ENCODE results near the gene MKLN1.
"Not testable (repeated sequence)": the region's sequence is repeated elsewhere in the genome, so short reads cannot be mapped to it uniquely, and the experiment has no call there.

MKLN1 gene

DNA sequence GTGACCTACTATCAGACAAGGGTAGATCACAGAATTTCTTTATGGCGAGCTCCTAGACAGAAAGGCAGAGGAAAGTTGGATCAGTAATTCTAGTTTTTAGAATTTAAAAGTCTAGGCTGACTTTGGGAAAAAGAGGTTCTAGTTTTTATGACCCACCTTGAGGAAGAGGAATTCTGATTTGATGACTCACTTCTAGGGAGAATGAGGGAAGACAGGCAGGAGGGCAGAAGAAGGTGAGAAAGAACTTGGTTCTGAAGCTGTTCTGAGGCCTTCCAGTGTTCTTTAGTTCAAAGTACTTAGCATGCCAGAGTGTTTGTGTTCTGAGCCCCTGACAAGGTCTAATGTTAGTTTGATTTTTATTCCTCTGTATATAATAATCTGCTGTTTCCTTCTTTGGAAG, 131.6 kb downstream of the MKLN1 start:
- TF ChIP-seq, protein P1, sequence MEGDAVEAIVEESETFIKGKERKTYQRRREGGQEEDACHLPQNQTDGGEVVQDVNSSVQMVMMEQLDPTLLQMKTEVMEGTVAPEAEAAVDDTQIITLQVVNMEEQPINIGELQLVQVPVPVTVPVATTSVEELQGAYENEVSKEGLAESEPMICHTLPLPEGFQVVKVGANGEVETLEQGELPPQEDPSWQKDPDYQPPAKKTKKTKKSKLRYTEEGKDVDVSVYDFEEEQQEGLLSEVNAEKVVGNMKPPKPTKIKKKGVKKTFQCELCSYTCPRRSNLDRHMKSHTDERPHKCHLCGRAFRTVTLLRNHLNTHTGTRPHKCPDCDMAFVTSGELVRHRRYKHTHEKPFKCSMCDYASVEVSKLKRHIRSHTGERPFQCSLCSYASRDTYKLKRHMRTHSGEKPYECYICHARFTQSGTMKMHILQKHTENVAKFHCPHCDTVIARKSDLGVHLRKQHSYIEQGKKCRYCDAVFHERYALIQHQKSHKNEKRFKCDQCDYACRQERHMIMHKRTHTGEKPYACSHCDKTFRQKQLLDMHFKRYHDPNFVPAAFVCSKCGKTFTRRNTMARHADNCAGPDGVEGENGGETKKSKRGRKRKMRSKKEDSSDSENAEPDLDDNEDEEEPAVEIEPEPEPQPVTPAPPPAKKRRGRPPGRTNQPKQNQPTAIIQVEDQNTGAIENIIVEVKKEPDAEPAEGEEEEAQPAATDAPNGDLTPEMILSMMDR (IDR thresholded peaks at IDR 0.05; ENCODE audit: insufficient read depth, missing control alignments): no peak
- DNase-seq (ENCODE audit: insufficient read length, low spot score) (no peak), FAIRE-seq (no peak)

DNA sequence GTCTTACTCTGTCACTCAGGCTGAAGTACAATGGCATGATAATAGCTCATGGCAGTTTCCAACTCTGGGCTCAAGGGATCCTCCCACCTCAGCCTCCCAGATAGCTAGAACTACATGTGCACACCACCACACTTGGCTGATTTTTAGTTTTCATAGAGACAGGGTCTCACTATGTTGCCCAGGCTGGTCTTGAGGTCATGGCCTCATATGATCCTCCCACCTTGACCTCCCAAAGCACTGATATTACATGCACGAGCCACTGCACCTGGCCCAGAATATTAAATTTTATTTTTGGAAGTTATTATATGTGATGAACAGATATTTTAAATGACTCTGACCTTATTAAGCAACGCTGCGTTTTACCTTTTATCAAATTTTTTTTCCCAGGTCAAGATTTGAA, 134.4 kb downstream of the MKLN1 start:
- DNase-seq (ENCODE audit: insufficient read length, low spot score): no peak
- TF ChIP-seq, protein P1 (IDR thresholded peaks at IDR 0.05; ENCODE audit: insufficient read depth, missing control alignments): no peak
- no peak for FAIRE-seq

DNA sequence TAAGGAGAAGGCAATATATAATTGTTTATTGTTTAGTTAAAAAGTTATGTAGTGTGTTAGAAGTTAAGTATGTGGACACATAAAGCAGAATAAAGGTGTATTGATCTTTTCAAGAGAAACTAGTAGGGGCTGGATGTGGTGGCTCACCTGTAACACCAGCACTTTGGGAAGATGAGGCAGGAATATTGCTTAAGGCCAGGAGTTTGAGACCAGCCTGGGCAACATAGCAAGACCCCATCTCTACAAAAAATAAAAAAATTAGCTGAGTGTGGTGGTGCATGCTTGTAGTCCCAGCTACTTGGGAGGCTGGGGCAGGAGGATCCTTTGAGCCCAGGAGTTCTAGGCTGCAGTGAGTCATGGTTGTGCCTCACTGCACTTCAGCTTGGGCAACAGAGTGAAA, 135.0 kb downstream of the MKLN1 start:
- FAIRE-seq; DNase-seq (ENCODE audit: insufficient read length, low spot score): not testable (repeated sequence)

DNA sequence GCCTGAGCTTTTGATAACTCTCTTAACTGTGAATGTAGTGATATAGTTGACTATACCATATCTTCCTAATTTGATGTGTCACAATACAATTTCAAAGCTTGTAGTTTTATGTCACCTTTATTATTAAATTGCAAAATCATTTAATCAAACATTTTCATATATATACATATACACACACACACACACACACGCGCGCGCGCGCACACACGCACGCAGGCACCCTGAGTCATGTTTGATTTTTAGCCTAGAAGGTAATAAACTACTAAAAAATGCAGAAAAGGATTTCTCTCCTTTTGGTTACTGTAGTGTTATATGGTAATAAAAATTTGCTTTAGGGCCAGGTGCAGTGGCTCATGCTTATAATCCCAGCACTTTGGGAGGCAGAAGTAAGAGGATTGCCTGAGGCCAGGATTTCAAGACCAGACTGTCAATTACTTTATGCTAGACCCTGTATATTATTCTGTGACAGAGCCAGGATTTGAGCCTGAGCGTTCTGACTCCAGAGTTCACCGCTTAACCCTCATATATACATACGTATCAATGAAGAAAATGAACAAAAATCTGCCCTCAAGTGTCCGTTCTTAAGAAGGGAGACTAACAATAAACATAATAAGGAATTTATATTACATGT, 139.2 kb downstream of the MKLN1 start:
- TF ChIP-seq, protein P1 (IDR thresholded peaks at IDR 0.05; ENCODE audit: insufficient read depth, missing control alignments): no peak
- DNase-seq (ENCODE audit: insufficient read length, low spot score) (peak; percentile 15), FAIRE-seq (peak; percentile 68)

DNA sequence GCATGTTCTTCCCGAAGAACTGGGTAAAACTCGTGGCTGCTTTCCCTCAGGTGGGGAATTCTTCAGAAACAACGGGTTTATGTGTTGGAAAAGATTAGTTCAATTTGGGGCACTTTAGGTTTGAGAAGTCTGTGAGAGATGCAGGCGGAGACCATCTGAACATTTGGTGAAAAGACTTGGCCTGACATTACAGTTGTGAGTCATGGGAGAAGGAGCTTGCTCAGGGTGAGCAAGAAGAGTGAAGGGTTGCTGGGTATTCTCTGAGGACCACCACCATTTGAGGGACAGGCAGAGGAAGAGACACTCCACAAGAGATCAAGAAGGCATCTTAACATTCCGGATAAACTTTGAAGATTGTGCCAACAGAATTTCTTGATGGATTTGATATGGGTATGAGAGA, 140.1 kb downstream of the MKLN1 start:
- FAIRE-seq: no peak
- DNase-seq (ENCODE audit: insufficient read length, low spot score): no peak
- TF ChIP-seq, protein P1 (IDR thresholded peaks at IDR 0.05; ENCODE audit: insufficient read depth, missing control alignments): no peak

DNA sequence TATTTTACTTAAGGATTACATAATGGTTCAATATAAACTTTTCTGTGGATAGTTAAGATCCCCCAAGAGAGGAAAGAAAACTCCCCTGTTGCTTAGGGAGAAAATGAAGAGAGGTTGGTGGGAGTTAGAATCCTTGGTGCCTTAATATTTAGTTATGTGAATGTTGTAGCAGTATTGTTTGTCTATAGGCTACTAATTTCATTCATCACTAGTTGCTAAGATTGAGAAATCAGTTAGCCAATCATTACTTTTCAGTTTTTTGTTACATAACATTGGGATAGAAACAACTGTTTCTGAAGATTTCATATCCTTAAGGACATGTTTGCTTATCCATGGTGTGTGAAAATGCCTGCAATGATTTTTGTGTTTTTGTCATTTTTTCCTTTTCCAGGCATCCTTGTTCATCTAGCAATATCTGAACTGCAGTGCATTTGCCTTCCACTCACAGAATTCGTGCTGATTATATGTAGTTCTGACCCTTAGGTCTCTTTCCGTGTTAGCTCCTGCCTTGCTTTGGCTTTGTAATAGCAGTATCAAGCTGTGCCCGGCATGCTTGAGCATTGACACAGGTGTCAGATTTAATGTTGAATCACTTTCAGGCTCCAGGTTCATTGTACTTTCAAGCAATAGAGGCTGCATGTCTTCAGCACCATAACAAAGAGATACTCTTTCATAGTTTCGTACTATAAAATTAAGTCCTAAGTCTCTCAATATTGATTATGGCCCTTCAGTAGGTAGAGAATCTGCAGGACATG, 143.8 kb downstream of the MKLN1 start:
- DNase-seq (ENCODE audit: insufficient read length, low spot score) (no peak), FAIRE-seq (peak; percentile 55)
- TF ChIP-seq, protein P1 (IDR thresholded peaks at IDR 0.05; ENCODE audit: insufficient read depth, missing control alignments): no peak

DNA sequence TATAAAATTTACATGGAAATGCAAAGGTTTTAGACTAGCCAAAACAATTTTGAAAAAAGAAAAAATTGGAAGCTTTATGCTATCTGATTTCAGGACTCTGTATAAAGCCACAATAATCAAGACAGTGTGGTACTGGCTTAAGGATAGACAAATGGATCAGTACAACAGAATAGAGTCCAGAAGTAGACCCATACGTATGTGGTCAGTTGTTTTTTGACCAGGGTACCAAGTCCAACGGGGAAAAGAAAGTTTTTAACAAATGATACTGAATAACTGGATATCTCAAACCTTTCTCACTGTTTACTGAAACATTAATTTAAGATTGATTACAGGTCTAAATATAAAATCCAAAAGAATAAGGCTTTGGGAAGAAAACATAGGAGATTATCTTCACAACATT, 149.1 kb downstream of the MKLN1 start:
- TF ChIP-seq, protein P1 (IDR thresholded peaks at IDR 0.05; ENCODE audit: insufficient read depth, missing control alignments): no peak
- DNase-seq (ENCODE audit: insufficient read length, low spot score) (no peak), FAIRE-seq (no peak)

All from D721Med (cell line).